ENCODE measurements around the gene CRISP2. TPM values are rescaled to one million over a fixed set of nuclear protein-coding genes. Genes with fewer than 3 reads are reported as not detected.
A peak's percentile ranks its signal among the peaks of the same experiment; 100 is the strongest.

The CRISP2 gene
- total and polyA plus RNA-seq, 9 of the 15 experiments (the other 6 are each of a cell fraction or from before 2014, with no cell fraction given), result not detected

GRCh38 chr6:49666930-49667757, 46.2 kb downstream of the CRISP2 start (continued):
- TF ChIP-seq ZNF318 (IDR thresholded peaks at IDR 0.05; ENCODE audit: borderline replicate concordance in 1 of 2, low read depth in 1 of 2) (peak in 1 of 2 experiments; percentile 66; a peak in 1 of 4 replicates), E2F8 (IDR thresholded peaks at IDR 0.05; ENCODE audit: low read depth, partially characterized antibody) (no peak), CEBPZ (IDR thresholded peaks at IDR 0.05; ENCODE audit: borderline replicate concordance, low read depth, low read length) (no peak), ZNF77 (CRISPR knock-in tag; IDR thresholded peaks at IDR 0.05) (no peak), NCOA1 (IDR thresholded peaks at IDR 0.05; ENCODE audit: low read depth) (peak; percentile 42; the same call in 1 of the 2 replicates), HMBOX1 (IDR thresholded peaks at IDR 0.05) (peak; percentile 42; the same call in 1 of the 2 replicates), HBP1 (CRISPR knock-in tag; IDR thresholded peaks at IDR 0.05) (0 out of 2 replicates have a peak, but pooled peaks have one; percentile 66), CEBPB (tag; IDR thresholded peaks at IDR 0.05) (peak; percentile 90)
